WTC11 (cell line): ENCODE results near the gene CLIC3. TPM values are rescaled to one million over a fixed set of nuclear protein-coding genes. Genes with fewer than 3 reads are reported as not detected.

Source experiments
- ATAC-seq: fragments of 200-7000 bp; cut with Tn5 transposase; 2 replicates; pipeline ENCODE4 v1.10.0; 2021; ENCODE audit warnings: mild to moderate bottlenecking, moderate library complexity
- CTCF ChIA-PET: fragments of 300-600 bp; sonication (Branson Sonifier 250); formaldehyde crosslinking; loops from one replicate; lab custom pipeline; 2021; ENCODE audit warnings: antibody characterized with exemption; lab: Charles Lee
- POLR2A ChIA-PET: fragments of 350-600 bp; sonication (Branson Sonifier 250); formaldehyde crosslinking; loops from one replicate; lab custom pipeline; 2021; ENCODE audit warnings: antibody characterized with exemption; lab: Charles Lee
- DNase-seq: peaks from one replicate; pipeline ENCODE4 v3.0.0; 2021; ENCODE audit warnings: low spot score
- H3K27ac Mint-ChIP-seq: 2 replicates; pipeline ENCODE4 v1.8.0; 2021; ENCODE audit warnings: mixed read lengths
- H3K27me3 Mint-ChIP-seq: 2 replicates; pipeline ENCODE4 v1.8.0; 2021; ENCODE audit warnings: low read depth, mild to moderate bottlenecking, moderate library complexity, mixed read lengths
- H3K36me3 Mint-ChIP-seq: 2 replicates; pipeline ENCODE4 v1.8.0; 2021; ENCODE audit warnings: mixed read lengths
- H3K4me1 Mint-ChIP-seq: 2 replicates; pipeline ENCODE4 v1.8.0; 2022; ENCODE audit warnings: mixed read lengths
- H3K4me3 Mint-ChIP-seq: 2 replicates; pipeline ENCODE4 v1.8.0; 2021; ENCODE audit warnings: mild to moderate bottlenecking, moderate library complexity, mixed read lengths
- H3K9me3 Mint-ChIP-seq: 2 replicates; pipeline ENCODE4 v1.8.0; 2021; ENCODE audit warnings: mixed read lengths
- ARID4B ChIP-seq: sonication (generic); formaldehyde crosslinking; IDR thresholded peaks from 2 replicates; pipeline ENCODE4 v1.8.0; 2023; ENCODE audit warnings: missing genetic modification reagents, mild to moderate bottlenecking, borderline replicate concordance
- ATF6 ChIP-seq: sonication (generic); formaldehyde crosslinking; IDR thresholded peaks from 2 replicates; pipeline ENCODE4 v1.8.1; 2023; ENCODE audit warnings: mild to moderate bottlenecking, missing genetic modification reagents
- CBFB ChIP-seq: sonication (generic); formaldehyde crosslinking; IDR thresholded peaks from 2 replicates; pipeline ENCODE4 v1.8.1; 2022; ENCODE audit warnings: mild to moderate bottlenecking, low read depth, missing genetic modification reagents
- CTCF ChIP-seq: fragments of 200-600 bp; IDR thresholded peaks from 2 replicates; pipeline ENCODE4 v1.8.0; 2022; ENCODE audit warnings: antibody characterized with exemption
- FOXP1 ChIP-seq: sonication (generic); formaldehyde crosslinking; IDR thresholded peaks from 2 replicates; pipeline ENCODE4 v1.8.0; 2022; ENCODE audit warnings: missing genetic modification reagents, mild to moderate bottlenecking, moderate library complexity, borderline replicate concordance
- GABPB1 ChIP-seq: sonication (generic); formaldehyde crosslinking; IDR thresholded peaks from 2 replicates; pipeline ENCODE4 v1.8.1; 2023; ENCODE audit warnings: mild to moderate bottlenecking, missing genetic modification reagents
- IRF2 ChIP-seq: sonication (generic); formaldehyde crosslinking; IDR thresholded peaks from 2 replicates; pipeline ENCODE4 v1.8.0; 2022; ENCODE audit warnings: low read depth, missing genetic modification reagents, borderline replicate concordance
- KAT7 ChIP-seq: sonication (generic); formaldehyde crosslinking; IDR thresholded peaks from 2 replicates; pipeline ENCODE4 v1.8.1; 2023; ENCODE audit warnings: missing genetic modification reagents, mild to moderate bottlenecking, borderline replicate concordance
- MAX ChIP-seq: sonication (generic); formaldehyde crosslinking; IDR thresholded peaks from 2 replicates; pipeline ENCODE4 v1.8.0; 2022; ENCODE audit warnings: mild to moderate bottlenecking, missing genetic modification reagents
- MLX ChIP-seq: sonication (generic); formaldehyde crosslinking; IDR thresholded peaks from 2 replicates; pipeline ENCODE4 v1.8.1; 2023; ENCODE audit warnings: mild to moderate bottlenecking, missing genetic modification reagents, moderate library complexity
- NFYB ChIP-seq: sonication (generic); formaldehyde crosslinking; conservative IDR thresholded peaks from 2 replicates; pipeline ENCODE4 v1.8.0; 2022; ENCODE audit warnings: low read depth, missing genetic modification reagents
- NR2C2 ChIP-seq: sonication (generic); formaldehyde crosslinking; IDR thresholded peaks from 2 replicates; pipeline ENCODE4 v1.8.0; 2022; ENCODE audit warnings: mild to moderate bottlenecking, missing genetic modification reagents
- OVOL2 ChIP-seq: fragments of 250-450 bp; sonication (Bioruptor Pico); IDR thresholded peaks from 2 replicates; pipeline ENCODE4 v1.9.0; 2021; ENCODE audit warnings: mild to moderate bottlenecking, borderline replicate concordance
- RORB ChIP-seq: fragments of 250-450 bp; sonication (Bioruptor Pico); IDR thresholded peaks from 2 replicates; pipeline ENCODE4 v1.9.0; 2021; ENCODE audit warnings: mild to moderate bottlenecking
- SMAD3 ChIP-seq: sonication (generic); formaldehyde crosslinking; IDR thresholded peaks from 2 replicates; pipeline ENCODE4 v1.8.0; 2022; ENCODE audit warnings: missing genetic modification reagents, mild to moderate bottlenecking, borderline replicate concordance
- USF2 ChIP-seq: sonication (generic); formaldehyde crosslinking; IDR thresholded peaks from 2 replicates; pipeline ENCODE4 v1.8.1; 2023; ENCODE audit warnings: mild to moderate bottlenecking, missing genetic modification reagents, moderate library complexity
- ZMAT4 ChIP-seq: fragments of 250-450 bp; sonication (Bioruptor Pico); IDR thresholded peaks from 2 replicates; pipeline ENCODE4 v1.9.0; 2021; ENCODE audit warnings: mild to moderate bottlenecking
- ZNF138 ChIP-seq: sonication (generic); formaldehyde crosslinking; conservative IDR thresholded peaks from 2 replicates; pipeline ENCODE4 v1.8.1; 2022; ENCODE audit warnings: mild to moderate bottlenecking, moderate library complexity, missing genetic modification reagents
- ZNF423 ChIP-seq: fragments of 250-450 bp; sonication (Bioruptor Pico); IDR thresholded peaks from 2 replicates; pipeline ENCODE4 v2.1.2; 2022; ENCODE audit warnings: mild to moderate bottlenecking, moderate library complexity
- total RNA-seq: library from RNA; stranded (reverse); gene quantifications from 3 replicates; pipeline ENCODE4 v1.2.3, GENCODE V29; 2021
- TF ChIP-seq, protein P1 (sequence below): sonication (generic); formaldehyde crosslinking; IDR thresholded peaks from 2 replicates; pipeline ENCODE4 v1.8.1; 2022; ENCODE audit warnings: mild to moderate bottlenecking, missing genetic modification reagents, moderate library complexity, borderline replicate concordance
- TF ChIP-seq, protein P2 (sequence below): sonication (generic); formaldehyde crosslinking; IDR thresholded peaks from 2 replicates; pipeline ENCODE4 v1.8.0; 2022; ENCODE audit warnings: mild to moderate bottlenecking, missing genetic modification reagents
- TF ChIP-seq, protein P3 (sequence below): sonication (generic); formaldehyde crosslinking; IDR thresholded peaks from 2 replicates; pipeline ENCODE4 v1.8.1; 2022; ENCODE audit warnings: mild to moderate bottlenecking, moderate library complexity, missing genetic modification reagents

CLIC3 gene
- total RNA-seq, 1 experiment from 2014 or later, result 0.31 TPM

DNA sequence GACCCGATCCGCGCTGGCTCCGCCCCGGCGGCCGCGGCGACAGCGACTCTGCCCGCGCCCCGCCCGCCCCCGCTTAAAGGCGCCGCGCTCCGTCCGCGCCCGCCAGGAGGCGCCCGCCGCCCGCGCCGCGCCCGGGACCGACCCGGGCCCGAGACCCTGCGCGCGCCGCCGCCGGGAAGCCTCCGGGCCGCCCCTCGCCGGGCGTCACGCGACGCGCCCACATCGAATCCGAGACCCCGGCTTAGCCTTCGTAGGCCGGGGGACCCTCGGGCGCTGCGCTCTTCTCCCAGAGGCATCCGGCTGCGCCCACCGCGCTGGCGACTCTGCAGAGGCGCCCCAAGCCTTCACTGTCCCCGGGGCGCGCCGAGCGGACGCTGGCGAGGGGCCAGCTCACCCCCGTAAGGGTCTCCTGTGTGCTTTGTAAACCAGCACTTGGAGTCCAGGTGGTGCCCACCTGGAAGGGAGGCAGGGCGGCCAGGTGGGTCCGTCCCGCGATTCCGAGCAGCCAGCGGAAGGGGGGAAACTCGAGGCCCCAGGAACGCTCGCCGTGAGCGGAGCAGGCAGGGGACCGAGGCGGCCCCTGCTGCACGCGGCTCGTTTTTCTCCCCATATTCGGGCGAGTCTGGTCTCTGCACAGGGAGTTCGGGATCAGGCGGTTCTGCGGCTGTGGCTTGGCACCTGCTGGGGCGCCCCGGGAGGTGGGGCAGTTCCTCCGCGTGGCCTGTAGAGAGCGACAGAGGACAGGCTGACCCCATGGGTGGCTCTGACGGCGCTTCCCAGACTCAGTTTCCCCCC is 32.1 kb upstream of the CLIC3 start:
- Mint-ChIP-seq H3K36me3 (no peaks in the 10 kb centered on the region), H3K27me3 (peaks cover 17% of the 10 kb centered on the region), H3K4me3 (peak overlapping the region; percentile 58), H3K4me1 (0 out of 2 replicates have a peak, but pooled peaks cover 2% of the 10 kb centered on the region), H3K9me3 (no peaks in the 10 kb centered on the region), H3K27ac (no peak overlapping the region)
- POLR2A ChIA-PET, result interaction anchor here (1.6 kb wide), 1 partner anchor 195 kb away, joined by 3 read pairs; no protein-coding TSS in a partner anchor
- CTCF ChIA-PET, result interaction anchor here (0.6 to 4.1 kb wide), 82 partner anchors 8 to 431 kb away, joined by 3 to 58 read pairs (median 7); partner anchors contain the start of genes AJM1, CCDC183, CLIC3 and ENTPD2
- DNase-seq (peak; percentile 62), ATAC-seq (peak; percentile 60)
- TF ChIP-seq OVOL2 (no peak), NR2C2 (CRISPR knock-in tag) (no peak), ATF6 (CRISPR knock-in tag) (no peak), FOXP1 (CRISPR knock-in tag) (no peak; the same call in none of the 2 replicates), MLX (CRISPR knock-in tag) (no peak), ZNF138 (no peak), SMAD3 (CRISPR knock-in tag) (no peak), MAX (0 out of 2 replicates have a peak, but pooled peaks have one; percentile 12), CTCF (0 out of 2 replicates have a peak, but pooled peaks have one; percentile 9), ZMAT4 (CRISPR knock-in tag) (no peak), ZNF423 (CRISPR knock-in tag) (peak; percentile 94), USF2 (CRISPR knock-in tag) (no peak), ARID4B (CRISPR knock-in tag) (no peak), RORB (CRISPR knock-in tag) (no peak), CBFB (no peak), NFYB (CRISPR knock-in tag) (no peak), KAT7 (no peak), GABPB1 (CRISPR knock-in tag) (no peak), IRF2 (CRISPR knock-in tag) (no peak)
- TF ChIP-seq, protein P1, sequence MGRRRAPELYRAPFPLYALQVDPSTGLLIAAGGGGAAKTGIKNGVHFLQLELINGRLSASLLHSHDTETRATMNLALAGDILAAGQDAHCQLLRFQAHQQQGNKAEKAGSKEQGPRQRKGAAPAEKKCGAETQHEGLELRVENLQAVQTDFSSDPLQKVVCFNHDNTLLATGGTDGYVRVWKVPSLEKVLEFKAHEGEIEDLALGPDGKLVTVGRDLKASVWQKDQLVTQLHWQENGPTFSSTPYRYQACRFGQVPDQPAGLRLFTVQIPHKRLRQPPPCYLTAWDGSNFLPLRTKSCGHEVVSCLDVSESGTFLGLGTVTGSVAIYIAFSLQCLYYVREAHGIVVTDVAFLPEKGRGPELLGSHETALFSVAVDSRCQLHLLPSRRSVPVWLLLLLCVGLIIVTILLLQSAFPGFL (CRISPR knock-in tag), result no peak
- TF ChIP-seq, protein P2, sequence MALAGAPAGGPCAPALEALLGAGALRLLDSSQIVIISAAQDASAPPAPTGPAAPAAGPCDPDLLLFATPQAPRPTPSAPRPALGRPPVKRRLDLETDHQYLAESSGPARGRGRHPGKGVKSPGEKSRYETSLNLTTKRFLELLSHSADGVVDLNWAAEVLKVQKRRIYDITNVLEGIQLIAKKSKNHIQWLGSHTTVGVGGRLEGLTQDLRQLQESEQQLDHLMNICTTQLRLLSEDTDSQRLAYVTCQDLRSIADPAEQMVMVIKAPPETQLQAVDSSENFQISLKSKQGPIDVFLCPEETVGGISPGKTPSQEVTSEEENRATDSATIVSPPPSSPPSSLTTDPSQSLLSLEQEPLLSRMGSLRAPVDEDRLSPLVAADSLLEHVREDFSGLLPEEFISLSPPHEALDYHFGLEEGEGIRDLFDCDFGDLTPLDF (CRISPR knock-in tag), result no peak
- TF ChIP-seq, protein P3, sequence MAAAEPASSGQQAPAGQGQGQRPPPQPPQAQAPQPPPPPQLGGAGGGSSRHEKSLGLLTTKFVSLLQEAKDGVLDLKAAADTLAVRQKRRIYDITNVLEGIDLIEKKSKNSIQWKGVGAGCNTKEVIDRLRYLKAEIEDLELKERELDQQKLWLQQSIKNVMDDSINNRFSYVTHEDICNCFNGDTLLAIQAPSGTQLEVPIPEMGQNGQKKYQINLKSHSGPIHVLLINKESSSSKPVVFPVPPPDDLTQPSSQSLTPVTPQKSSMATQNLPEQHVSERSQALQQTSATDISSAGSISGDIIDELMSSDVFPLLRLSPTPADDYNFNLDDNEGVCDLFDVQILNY, result 0 out of 2 replicates have a peak, but pooled peaks have one; percentile 24
